H1 (cell line): Measurements from ENCODE around the gene SEC22C. TPM values are rescaled to one million over a fixed set of nuclear protein-coding genes. Genes with fewer than 3 reads are reported as not detected.

Experiments used
- CTCF ChIA-PET: fragments of 300-600 bp; sonication (Branson Sonifier 250); formaldehyde crosslinking; loops from one replicate; lab custom pipeline; 2021; ENCODE audit not compliant: partially characterized antibody; lab: Charles Lee
- POLR2A ChIA-PET: fragments of 300-600 bp; sonication (Branson Sonifier 250); formaldehyde crosslinking; loops from one replicate; lab custom pipeline; 2021; ENCODE audit warnings: inconsistent platforms; ENCODE audit not compliant: partially characterized antibody; lab: Charles Lee
- DNase-seq, 2 experiments: peaks; one replicate each; pipeline versions ENCODE4 v3.0.0 to v3.0.0-alpha.2; 2010 to 2022; ENCODE audit warnings: low spot score in 2 of 2, low read depth in 1 of 2, mixed read lengths in 1 of 2
- FAIRE-seq: peaks from 2 replicates; lab custom pipeline; 2011; peaks lifted over from hg19 to GRCh38; lab: Jason Lieb, UNC
- H2AFZ ChIP-seq: 2 replicates; pipeline ENCODE4 v1.8.1; 2012; ENCODE audit warnings: low read length, inconsistent platforms
- H2AK5ac ChIP-seq: 2 replicates; pipeline ENCODE4 v1.6.1; 2013; ENCODE audit warnings: low read depth, low read length
- H2BK120ac ChIP-seq: replicated peaks from 2 replicates; pipeline ENCODE3; 2013; ENCODE audit warnings: low read depth, low read length, inconsistent platforms
- H2BK12ac ChIP-seq: 2 replicates; pipeline ENCODE4 v1.6.1; 2013; ENCODE audit warnings: low read depth, low read length
- H2BK15ac ChIP-seq: 2 replicates; pipeline ENCODE4 v1.6.1; 2013; ENCODE audit warnings: low read length
- H2BK20ac ChIP-seq: 2 replicates; pipeline ENCODE4 v1.6.1; 2013; ENCODE audit warnings: low read length
- H2BK5ac ChIP-seq: 2 replicates; pipeline ENCODE4 v1.6.1; 2013; ENCODE audit warnings: low read depth, low read length
- H3K14ac ChIP-seq: 2 replicates; pipeline ENCODE4 v1.6.1; 2013; ENCODE audit warnings: inconsistent platforms; ENCODE audit not compliant: insufficient read length
- H3K18ac ChIP-seq: 2 replicates; pipeline ENCODE4 v1.6.1; 2013; ENCODE audit warnings: low read length; ENCODE audit errors: extremely low read depth
- H3K23ac ChIP-seq: 2 replicates; pipeline ENCODE4 v1.6.1; 2013; ENCODE audit warnings: inconsistent platforms; ENCODE audit not compliant: insufficient read length
- H3K23me2 ChIP-seq: 2 replicates; pipeline ENCODE4 v1.6.1; 2013; ENCODE audit warnings: low read depth, low read length
- H3K27ac ChIP-seq: 2 replicates; pipeline ENCODE4 v1.6.1; 2011; ENCODE audit warnings: low read depth, low read length, inconsistent platforms
- H3K27me3 ChIP-seq, 4 experiments: replicated peaks in 1 of 4; 1 replicate in 1 of 4; 2 replicates in 3 of 4; pipeline versions ENCODE4 v1.6.1 to v1.8.1; 2011 to 2013; ENCODE audit warnings: low read length in 3 of 4, mild to moderate bottlenecking in 3 of 4, inconsistent platforms in 2 of 4, mixed read lengths in 2 of 4, moderate library complexity in 1 of 4; ENCODE audit not compliant: control insufficient read depth in 3 of 4, insufficient read depth in 3 of 4; ENCODE audit errors: extremely low read depth in 1 of 4
- H3K36me3 ChIP-seq, 4 experiments: 2 replicates each; pipeline versions ENCODE4 v1.6.1 to v1.8.1; 2011 to 2013; ENCODE audit warnings: mild to moderate bottlenecking in 4 of 4, low read length in 3 of 4, moderate library complexity in 2 of 4, control low read depth in 1 of 4, inconsistent platforms in 1 of 4; ENCODE audit not compliant: insufficient read depth in 4 of 4, control insufficient read depth in 2 of 4
- H3K4ac ChIP-seq: replicated peaks from 2 replicates; pipeline ENCODE3; 2013; ENCODE audit warnings: low read length, low read depth, mixed read lengths, inconsistent platforms; ENCODE audit not compliant: insufficient read length
- H3K4me1 ChIP-seq, 4 experiments: replicated peaks in 1 of 4; 1 replicate in 1 of 4; 2 replicates in 3 of 4; pipeline versions ENCODE4 v1.6.1 to v1.8.1; 2011 to 2013; ENCODE audit warnings: low read length in 3 of 4, inconsistent platforms in 2 of 4, mixed read lengths in 1 of 4; ENCODE audit not compliant: insufficient read depth in 4 of 4, control insufficient read depth in 3 of 4
- H3K4me2 ChIP-seq, 2 experiments: 2 replicates each; pipeline versions ENCODE4 v1.6.1 to v1.8.1; 2011 to 2013; ENCODE audit warnings: low read depth in 2 of 2, low read length in 2 of 2, control low read depth in 1 of 2, inconsistent platforms in 1 of 2, mild to moderate bottlenecking in 1 of 2; ENCODE audit not compliant: insufficient read depth in 1 of 2
- H3K4me3 ChIP-seq, 4 experiments: fragments of 200-600, 300-600 bp in 1 of 4; sonication (generic), shearing (Covaris generic), sonication (Bioruptor Twin) in 1 of 4; 2 replicates each; pipeline versions ENCODE4 v1.5.1 to v1.8.1; 2011 to 2016; ENCODE audit warnings: low read length in 4 of 4, low read depth in 3 of 4, control low read depth in 2 of 4, inconsistent platforms in 2 of 4, mild to moderate bottlenecking in 2 of 4, mixed read lengths in 1 of 4, moderate library complexity in 1 of 4; ENCODE audit not compliant: insufficient read depth in 2 of 4; ENCODE audit errors: extremely low read depth in 1 of 4
- H3K56ac ChIP-seq: replicated peaks from 2 replicates; pipeline ENCODE3; 2013; ENCODE audit warnings: low read depth, mild to moderate bottlenecking, mixed read lengths, low read length, inconsistent platforms; ENCODE audit not compliant: insufficient read length
- H3K79me1 ChIP-seq: 2 replicates; pipeline ENCODE4 v1.6.1; 2013; ENCODE audit warnings: low read depth, low read length, control low read depth
- H3K79me2 ChIP-seq, 2 experiments: 2 replicates each; pipeline versions ENCODE4 v1.6.1 to v1.8.1; 2012 to 2013; ENCODE audit warnings: low read length in 2 of 2, mild to moderate bottlenecking in 2 of 2, inconsistent platforms in 1 of 2; ENCODE audit not compliant: insufficient read depth in 2 of 2, control insufficient read depth in 1 of 2
- H3K9ac ChIP-seq, 4 experiments: replicated peaks in 1 of 4; 1 replicate in 1 of 4; 2 replicates in 3 of 4; pipeline versions ENCODE4 v1.6.1 to v1.8.1; 2011 to 2013; ENCODE audit warnings: low read depth in 3 of 4, low read length in 3 of 4, control low read depth in 2 of 4, mild to moderate bottlenecking in 2 of 4, moderate library complexity in 2 of 4, inconsistent platforms in 1 of 4; ENCODE audit errors: extremely low read depth in 1 of 4
- H3K9me3 ChIP-seq, 2 experiments: 2 replicates each; pipeline versions ENCODE4 v1.6.1 to v1.8.1; 2012 to 2013; ENCODE audit warnings: mild to moderate bottlenecking in 2 of 2, moderate library complexity in 2 of 2, control low read depth in 1 of 2, inconsistent platforms in 1 of 2, low read depth in 1 of 2, low read length in 1 of 2, mixed read lengths in 1 of 2; ENCODE audit not compliant: insufficient read depth in 2 of 2
- H4K20me1 ChIP-seq, 2 experiments: replicated peaks in 1 of 2; 2 replicates each; pipeline versions ENCODE3 to v1.8.1; 2011 to 2013; ENCODE audit warnings: inconsistent platforms in 2 of 2, low read length in 2 of 2, mild to moderate bottlenecking in 1 of 2; ENCODE audit not compliant: insufficient read depth in 2 of 2, control insufficient read depth in 1 of 2
- H4K5ac ChIP-seq: 2 replicates; pipeline ENCODE4 v1.6.1; 2013; ENCODE audit warnings: low read length, low read depth, mixed read lengths, inconsistent platforms; ENCODE audit not compliant: insufficient read length
- H4K8ac ChIP-seq: 2 replicates; pipeline ENCODE4 v1.8.0; 2013; ENCODE audit warnings: mild to moderate bottlenecking, moderate library complexity, low read length, inconsistent platforms; ENCODE audit not compliant: insufficient read depth; ENCODE audit errors: extremely low read depth
- H4K91ac ChIP-seq: replicated peaks from 2 replicates; pipeline ENCODE3; 2013; ENCODE audit warnings: low read length, mixed read lengths, inconsistent platforms; ENCODE audit not compliant: insufficient read length
- CTBP2 ChIP-seq: IDR thresholded peaks from 2 replicates; pipeline ENCODE4 v1.7.0; 2011; ENCODE audit warnings: borderline replicate concordance, mild to moderate bottlenecking, moderate library complexity, mixed read lengths, low read length; ENCODE audit not compliant: insufficient read depth, insufficient read length
- JUND ChIP-seq: IDR thresholded peaks from 2 replicates; pipeline ENCODE4 v1.6.1; 2011; ENCODE audit warnings: mild to moderate bottlenecking, improper control_type of control experiment, low read length
- KDM1A ChIP-seq: fragments of 200-600, 300-600 bp; sonication (generic); IDR thresholded peaks from 2 replicates; pipeline ENCODE4 v1.7.1; 2016; ENCODE audit warnings: mild to moderate bottlenecking, low read length, borderline replicate concordance
- RAD21 ChIP-seq, 2 experiments: IDR thresholded peaks in 1 of 2; conservative IDR thresholded peaks in 1 of 2; 2 replicates each; pipeline ENCODE4 v1.6.1; 2011; ENCODE audit warnings: low read depth in 2 of 2, low read length in 2 of 2, improper control_type of control experiment in 1 of 2, inconsistent platforms in 1 of 2, mild to moderate bottlenecking in 1 of 2, moderate library complexity in 1 of 2
- SIX5 ChIP-seq: IDR thresholded peaks from 2 replicates; pipeline ENCODE4 v1.6.1; 2011; ENCODE audit warnings: mild to moderate bottlenecking, low read depth, low read length
- TAF1 ChIP-seq: IDR thresholded peaks from 2 replicates; pipeline ENCODE4 v1.6.1; 2011; ENCODE audit warnings: mild to moderate bottlenecking, low read depth, low read length
- WGBS, 2 experiments: shearing (Covaris generic) in 1 of 2; methylation state at CpG; one replicate each; pipeline versions ENCODE4 v1.1.6 to v1.1.7; 2013 to 2015; ENCODE audit warnings: low lambda C conversion rate in 2 of 2, mixed read lengths in 2 of 2, inconsistent platforms in 1 of 2, low coverage in 1 of 2, missing lambda C conversion rate in 1 of 2; ENCODE audit not compliant: insufficient replicate concordance in 2 of 2, insufficient coverage in 1 of 2, insufficient read length in 1 of 2; ENCODE audit errors: extremely low coverage in 1 of 2, missing lambda C conversion rate in 1 of 2; 5-methylcytosine and 5-hydroxymethylcytosine counted together
- polyA plus RNA-seq, 7 experiments: library from polyadenylated mRNA; depleted of rRNA in 3 of 7; stranded (reverse) in 5 of 7; unstranded in 2 of 7; fragments of >200 nt in 5 of 7; fragments of 200-250 nt in 2 of 7; gene quantifications; 1 replicate in 5 of 7; 2 replicates in 1 of 7; 4 replicates in 1 of 7; pipeline versions ENCODE4 v1.2.1 to v1.2.3, GENCODE V29; 2011 to 2013; ENCODE audit warnings: missing spikeins in 2 of 7, mixed read lengths in 2 of 7
- total RNA-seq: library from RNA; stranded (reverse); fragmentation: NEBNext Ultra II Directional; extraction: Animal tissue kit (Norgen Biotek cat#: 25700); gene quantifications from 2 replicates; pipeline ENCODE4 v1.2.1, GENCODE V29; 2021

Gene SEC22C
- total and polyA plus RNA-seq, 2 of the 8 experiments (the other 6 are each of a cell fraction or from before 2014, with no cell fraction given) = 23.4 to 38.3 TPM

GRCh38 chr3:42511736-42512135 is 70.0 kb downstream of the SEC22C start:
- ChIA-PET POLR2A (interaction anchor here (0.9 to 3.1 kb wide), 2 partner anchors 11 kb away, joined by 4 to 10 read pairs; no protein-coding TSS in a partner anchor), CTCF (interaction anchor here (1.4 to 23.3 kb wide), 3 partner anchors 15 to 265 kb away, joined by 5 to 458 read pairs (median 7); no protein-coding TSS in a partner anchor)
- TF ChIP-seq TAF1 (no peak), RAD21 (IDR thresholded peaks at IDR 0.05 in 1 of 2, conservative IDR thresholded peaks at IDR 0.05 in 1 of 2; ENCODE audit: low read depth in 2 of 2, low read length in 2 of 2) (no peak), CTBP2 (no peak), JUND (no peak), SIX5 (no peak), KDM1A (no peak)
- Histone ChIP-seq H3K79me1 (no peaks in the 10 kb centered on the region), H3K4me3 (no peak overlapping the region), H2BK12ac (no peak overlapping the region), H3K27ac (no peak overlapping the region), H3K23me2 (no peaks in the 10 kb centered on the region; the same call in 1 of the 2 replicates), H2BK5ac (no peak overlapping the region), H3K23ac (no peak overlapping the region), H2BK20ac (no peak overlapping the region), H4K8ac (no peak overlapping the region), H3K14ac (no peak overlapping the region), H3K18ac (no peak overlapping the region), H3K4ac (no peak overlapping the region), H4K91ac (no peak overlapping the region), H2AFZ (no peak overlapping the region), H4K5ac (no peak overlapping the region), H3K4me2 (no peak overlapping the region), H3K27me3 (no peaks in the 10 kb centered on the region), H3K4me1 (peaks cover 0 to 5% (median 0%) of the 10 kb centered on the region in 4 experiments; a peak in 2 of 7 replicates), H3K9ac (no peak overlapping the region), H2AK5ac (no peak overlapping the region), H3K56ac (no peak overlapping the region), H2BK15ac (no peak overlapping the region), H3K79me2 (no peaks in the 10 kb centered on the region), H4K20me1 (no peaks in the 10 kb centered on the region), H3K9me3 (no peaks in the 10 kb centered on the region), H2BK120ac (no peak overlapping the region), H3K36me3 (no peaks in the 10 kb centered on the region; a peak in 1 of 8 replicates)
- 90% methylated on average over 2 of the region's 2 CpGs; no CpG with 5 or more reads in 1 of the 2 experiments for WGBS, 2 experiments
- DNase-seq (no peak), FAIRE-seq (no peak)
